ENCODE data around the gene SPDYE4. TPM values are rescaled to one million over a fixed set of nuclear protein-coding genes. Genes with fewer than 3 reads are reported as not detected.

Gene SPDYE4
- total and polyA plus RNA-seq, 2 experiments from 2014 or later = not detected

GRCh38 chr17:8707332-8708024 is 50.9 kb downstream of the SPDYE4 start:
- Histone ChIP-seq H4K20me1 (ENCODE audit: insufficient read depth) (no peaks in the 10 kb centered on the region), H3K9ac (no peak overlapping the region), H3K4me3 (no peak overlapping the region), H3K4me1 (ENCODE audit: insufficient read depth) (no peaks in the 10 kb centered on the region), H3K27ac (no peak overlapping the region), H3K79me2 (ENCODE audit: insufficient read depth) (no peaks in the 10 kb centered on the region), H3K4me2 (ENCODE audit: unreplicated experiment) (no peak overlapping the region), H3K36me3 (ENCODE audit: low read depth) (no peaks in the 10 kb centered on the region), H3K9me3 (ENCODE audit: low read depth) (no peaks in the 10 kb centered on the region), H3F3A (ENCODE audit: insufficient read depth) (no peaks in the 10 kb centered on the region), H3K27me3 (replicated peaks; ENCODE audit: insufficient read depth) (peaks cover 31% of the 10 kb centered on the region), H2AFZ (no peak overlapping the region), H3K9me2 (ENCODE audit: insufficient read depth) (no peaks in the 10 kb centered on the region)
- WGBS, 2 experiments (ENCODE audit: low coverage in 1 of 2, low lambda C conversion rate in 2 of 2, missing lambda C conversion rate in 2 of 2) = 8 to 9% methylated on average over 11 of the region's 11 CpGs
- in situ Hi-C loops (cut with MboI) = no loop called here
- TF ChIP-seq EZH2phosphoT487 (IDR thresholded peaks at IDR 0.05; ENCODE audit: insufficient read depth, low read depth) = no peak
- no peak for TF ChIP-seq EZH2 (IDR thresholded peaks at IDR 0.05; ENCODE audit: insufficient read depth, poor library complexity, severe bottlenecking)
- DNase-seq = peak; percentile 20

- no peaks in the 10 kb centered on the region for H3K4me1 ChIP-seq (ENCODE audit: insufficient read depth)
- DNase-seq = no peak
- in situ Hi-C loops (cut with MboI) = no loop called here
- no peaks in the 10 kb centered on the region for H3K79me2 ChIP-seq (ENCODE audit: insufficient read depth)
- H3K4me3 ChIP-seq = no peak overlapping the region
- H3K27ac ChIP-seq = no peak overlapping the region
- peaks cover 40% of the 10 kb centered on the region for H3K27me3 ChIP-seq (replicated peaks; ENCODE audit: insufficient read depth)
- no peaks in the 10 kb centered on the region for H3K9me3 ChIP-seq (ENCODE audit: low read depth)
- 50 to 67% methylated on average over 5 of the region's 5 CpGs for WGBS, 2 experiments (ENCODE audit: low coverage in 1 of 2, low lambda C conversion rate in 2 of 2, missing lambda C conversion rate in 2 of 2)
- TF ChIP-seq EZH2 (IDR thresholded peaks at IDR 0.05; ENCODE audit: insufficient read depth, poor library complexity, severe bottlenecking) = no peak
- TF ChIP-seq EZH2phosphoT487 (IDR thresholded peaks at IDR 0.05; ENCODE audit: insufficient read depth, low read depth) = no peak
- H3F3A ChIP-seq (ENCODE audit: insufficient read depth) = no peaks in the 10 kb centered on the region
- no peaks in the 10 kb centered on the region for H3K36me3 ChIP-seq (ENCODE audit: low read depth)
- no peak overlapping the region for H2AFZ ChIP-seq
- H3K9ac ChIP-seq = no peak overlapping the region
- no peak overlapping the region for H3K4me2 ChIP-seq (ENCODE audit: unreplicated experiment)
- H3K9me2 ChIP-seq (ENCODE audit: insufficient read depth) = no peaks in the 10 kb centered on the region
- no peaks in the 10 kb centered on the region for H4K20me1 ChIP-seq (ENCODE audit: insufficient read depth)
Observed at GRCh38 chr17:8706431-8706830, 51.9 kb downstream of the SPDYE4 start.

- in situ Hi-C loops (cut with MboI) = no loop called here
- Histone ChIP-seq H3K27me3 (replicated peaks; ENCODE audit: insufficient read depth) (peaks cover 43% of the 10 kb centered on the region), H3K4me1 (ENCODE audit: insufficient read depth) (no peaks in the 10 kb centered on the region), H3K36me3 (ENCODE audit: low read depth) (no peaks in the 10 kb centered on the region), H3K9me3 (ENCODE audit: low read depth) (no peaks in the 10 kb centered on the region), H3K79me2 (ENCODE audit: insufficient read depth) (no peaks in the 10 kb centered on the region), H3F3A (ENCODE audit: insufficient read depth) (no peaks in the 10 kb centered on the region), H3K9ac (no peak overlapping the region), H4K20me1 (ENCODE audit: insufficient read depth) (no peaks in the 10 kb centered on the region), H3K4me2 (ENCODE audit: unreplicated experiment) (no peak overlapping the region), H3K9me2 (ENCODE audit: insufficient read depth) (no peaks in the 10 kb centered on the region), H2AFZ (no peak overlapping the region), H3K27ac (no peak overlapping the region), H3K4me3 (no peak overlapping the region)
- 55 to 58% methylated on average over 5 of the region's 5 CpGs for whole genome bisulfite sequencing, 2 experiments (ENCODE audit: low coverage in 1 of 2, low lambda C conversion rate in 2 of 2, missing lambda C conversion rate in 2 of 2)
- no peak for DNase-seq
- TF ChIP-seq EZH2 (IDR thresholded peaks at IDR 0.05; ENCODE audit: insufficient read depth, poor library complexity, severe bottlenecking) = no peak
- no peak for TF ChIP-seq EZH2phosphoT487 (IDR thresholded peaks at IDR 0.05; ENCODE audit: insufficient read depth, low read depth)
Observed at GRCh38 chr17:8705427-8705826, 52.9 kb downstream of the SPDYE4 start.

- Histone ChIP-seq H3K9me2 (ENCODE audit: insufficient read depth) (no peaks in the 10 kb centered on the region), H3K4me2 (ENCODE audit: unreplicated experiment) (no peak overlapping the region), H3K27ac (no peak overlapping the region), H4K20me1 (ENCODE audit: insufficient read depth) (no peaks in the 10 kb centered on the region), H3K4me1 (ENCODE audit: insufficient read depth) (peaks cover 7% of the 10 kb centered on the region), H3K36me3 (ENCODE audit: low read depth) (no peaks in the 10 kb centered on the region), H3K27me3 (replicated peaks; ENCODE audit: insufficient read depth) (peaks cover 43% of the 10 kb centered on the region), H3K4me3 (no peak overlapping the region), H3F3A (ENCODE audit: insufficient read depth) (no peaks in the 10 kb centered on the region), H2AFZ (no peak overlapping the region), H3K9ac (no peak overlapping the region), H3K9me3 (ENCODE audit: low read depth) (no peaks in the 10 kb centered on the region), H3K79me2 (ENCODE audit: insufficient read depth) (no peaks in the 10 kb centered on the region)
- in situ Hi-C loops (cut with MboI) = no loop called here
- TF ChIP-seq EZH2phosphoT487 (IDR thresholded peaks at IDR 0.05; ENCODE audit: insufficient read depth, low read depth) = no peak
- no peak for TF ChIP-seq EZH2 (IDR thresholded peaks at IDR 0.05; ENCODE audit: insufficient read depth, poor library complexity, severe bottlenecking)
- 64 to 68% methylated on average over 7 of the region's 7 CpGs for WGBS, 2 experiments (ENCODE audit: low coverage in 1 of 2, low lambda C conversion rate in 2 of 2, missing lambda C conversion rate in 2 of 2)
- DNase-seq = no peak
Observed at GRCh38 chr17:8703001-8703400, 55.3 kb downstream of the SPDYE4 start.
